IPS-18c (cell line): ENCODE measurements around the gene RGR.

Experiments used
- H3K4me3 ChIP-seq: 2 replicates; pipeline ENCODE4 v1.7.0; 2013; ENCODE audit warnings: low read depth, mild to moderate bottlenecking, low read length, moderate library complexity; ENCODE audit not compliant: insufficient read depth
- H3K9me3 ChIP-seq: one replicate; pipeline ENCODE4 v1.6.1; 2013; ENCODE audit warnings: mild to moderate bottlenecking, low read length, moderate library complexity; ENCODE audit not compliant: control insufficient read depth, insufficient read depth

Gene RGR

GRCh38 chr10:84214046-84214572 lies 30.7 kb upstream of the RGR start:
- Histone ChIP-seq H3K4me3 (no peak overlapping the region), H3K9me3 (no peaks in the 10 kb centered on the region)

- no peak overlapping the region for H3K4me3 ChIP-seq
Measured at GRCh38 chr10:84214612-84215235, 30.1 kb upstream of the RGR start.

GRCh38 chr10:84216834-84217233 lies 28.0 kb upstream of the RGR start:
- Histone ChIP-seq H3K4me3 (no peak overlapping the region), H3K9me3 (no peaks in the 10 kb centered on the region)

More at GRCh38 chr10:84214612-84215235, 30.1 kb upstream of the RGR start:
- H3K9me3 ChIP-seq: no peaks in the 10 kb centered on the region

- H3K9me3 ChIP-seq: no peaks in the 10 kb centered on the region
- H3K4me3 ChIP-seq: no peak overlapping the region
Measured at GRCh38 chr10:84217746-84218145, 27.1 kb upstream of the RGR start.

- Histone ChIP-seq H3K9me3 (no peaks in the 10 kb centered on the region), H3K4me3 (no peak overlapping the region)
Measured at GRCh38 chr10:84221916-84222315, 22.9 kb upstream of the RGR start.

GRCh38 chr10:84224411-84225028 lies 20.3 kb upstream of the RGR start:
- Histone ChIP-seq H3K4me3 (no peak overlapping the region), H3K9me3 (no peaks in the 10 kb centered on the region)

- H3K9me3 ChIP-seq: no peaks in the 10 kb centered on the region
Measured at GRCh38 chr10:84225427-84226173, 19.3 kb upstream of the RGR start, which contains the start of gene LRIT2. TSS of gene LRIT2 (minus strand) at chr10:84225544. CDS start at chr10:84225520, 24 bp downstream.

GRCh38 chr10:84226616-84227015 lies 18.2 kb upstream of the RGR start:
- Histone ChIP-seq H3K4me3 (no peak overlapping the region), H3K9me3 (no peaks in the 10 kb centered on the region)

More at GRCh38 chr10:84225427-84226173, 19.3 kb upstream of the RGR start, which contains the start of gene LRIT2:
- no peak within 1 kb of the TSS for H3K4me3 ChIP-seq

GRCh38 chr10:84227810-84228209 lies 17.0 kb upstream of the RGR start:
- Histone ChIP-seq H3K9me3 (no peaks in the 10 kb centered on the region), H3K4me3 (no peak overlapping the region)

- Histone ChIP-seq H3K9me3 (no peaks in the 10 kb centered on the region), H3K4me3 (no peak overlapping the region)
Measured at GRCh38 chr10:84230359-84230758, 14.5 kb upstream of the RGR start.

- H3K9me3 ChIP-seq: no peaks in the 10 kb centered on the region
Measured at GRCh38 chr10:84232376-84232775, 12.5 kb upstream of the RGR start.

GRCh38 chr10:84233940-84234339 lies 10.9 kb upstream of the RGR start:
- H3K4me3 ChIP-seq: no peak overlapping the region

More at GRCh38 chr10:84232376-84232775, 12.5 kb upstream of the RGR start:
- H3K4me3 ChIP-seq: no peak overlapping the region

GRCh38 chr10:84234479-84234878 lies 10.4 kb upstream of the RGR start:
- Histone ChIP-seq H3K4me3 (no peak overlapping the region), H3K9me3 (peaks cover 2% of the 10 kb centered on the region)

More at GRCh38 chr10:84233940-84234339, 10.9 kb upstream of the RGR start:
- peaks cover 2% of the 10 kb centered on the region for H3K9me3 ChIP-seq

GRCh38 chr10:84235096-84235495 lies 9.8 kb upstream of the RGR start:
- peaks cover 2% of the 10 kb centered on the region for H3K9me3 ChIP-seq
- no peak overlapping the region for H3K4me3 ChIP-seq

- peaks cover 2% of the 10 kb centered on the region for H3K9me3 ChIP-seq
- H3K4me3 ChIP-seq: no peak overlapping the region
Measured at GRCh38 chr10:84236807-84237198, 8.1 kb upstream of the RGR start.

GRCh38 chr10:84237199-84238051 lies 7.4 kb upstream of the RGR start:
- Histone ChIP-seq H3K9me3 (peaks cover 2% of the 10 kb centered on the region), H3K4me3 (no peak overlapping the region)

GRCh38 chr10:84238909-84239308 lies 5.9 kb upstream of the RGR start:
- H3K9me3 ChIP-seq: peaks cover 2% of the 10 kb centered on the region
- no peak overlapping the region for H3K4me3 ChIP-seq
